ENCODE results near the gene GRIN3A.

Gene GRIN3A

GRCh38 chr9:101631892-101632291 lies 106.6 kb downstream of the GRIN3A start:
- Histone ChIP-seq H2AFZ (ENCODE audit: low read depth, low read length) (no peak overlapping the region), H3K79me1 (replicated peaks; ENCODE audit: low read length, poor library complexity, severe bottlenecking) (no peaks in the 10 kb centered on the region), H3K14ac (ENCODE audit: low read length in 2 of 2) (no peak overlapping the region), H3K4ac (ENCODE audit: low read depth in 1 of 2, low read length in 2 of 2) (no peak overlapping the region), H2BK5ac (ENCODE audit: low read depth, low read length, poor library complexity, severe bottlenecking) (no peak overlapping the region), H2BK15ac (ENCODE audit: low read depth, poor library complexity, severe bottlenecking) (no peak overlapping the region), H3K23ac (ENCODE audit: low read length in 2 of 2) (no peak overlapping the region), H4K91ac (ENCODE audit: low read length) (no peak overlapping the region), H3K9ac (ENCODE audit: low read length) (no peak overlapping the region), H3K18ac (ENCODE audit: low read depth in 1 of 2, low read length in 2 of 2) (no peak overlapping the region), H2BK12ac (ENCODE audit: low read length in 2 of 2) (no peak overlapping the region), H3K4me3 (ENCODE audit: insufficient read depth in 1 of 2, low read depth in 1 of 2, low read length in 2 of 2) (no peak overlapping the region), H3K27me3 (ENCODE audit: control insufficient read depth in 1 of 2, insufficient read depth in 1 of 2, low read length in 2 of 2) (no peaks in the 10 kb centered on the region), H2BK120ac (ENCODE audit: low read depth, low read length) (no peak overlapping the region), H3K4me2 (ENCODE audit: low read length, poor library complexity, severe bottlenecking) (no peak overlapping the region), H3K36me3 (ENCODE audit: control insufficient read depth in 1 of 2, insufficient read depth in 2 of 2, low read depth in 1 of 2, low read length in 2 of 2) (no peaks in the 10 kb centered on the region), H4K8ac (ENCODE audit: low read length) (no peak overlapping the region), H2AK5ac (ENCODE audit: low read length, severe bottlenecking) (no peak overlapping the region), H3K9me3 (ENCODE audit: control insufficient read depth, low read length) (no peaks in the 10 kb centered on the region), H3K27ac (ENCODE audit: low read length, poor library complexity, severe bottlenecking) (no peak overlapping the region), H3K4me1 (ENCODE audit: control insufficient read depth, insufficient read depth, low read depth, low read length) (no peaks in the 10 kb centered on the region)
- DNase-seq = no peak
- WGBS = 32% methylated on average over 2 of the region's 2 CpGs

DNA sequence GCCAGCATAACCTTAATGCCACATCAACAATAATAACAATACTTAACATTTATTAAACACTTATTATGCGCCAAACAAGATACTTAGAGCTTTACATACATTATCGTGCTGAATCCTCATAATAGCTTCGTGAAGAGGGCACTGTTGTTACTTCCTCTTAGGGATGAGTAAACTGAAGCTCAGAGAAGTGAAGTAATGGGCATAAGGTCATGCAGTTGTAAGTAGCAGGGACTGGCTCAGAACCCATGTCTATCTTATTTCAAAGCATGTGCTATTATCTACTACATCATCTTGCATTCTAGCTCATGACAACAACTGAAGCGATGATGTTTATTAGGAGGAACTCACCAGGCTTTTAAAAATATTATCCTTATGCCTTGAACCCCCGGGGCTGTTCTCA lies 108.8 kb downstream of the GRIN3A start:
- H2BK5ac ChIP-seq (ENCODE audit: low read depth, low read length, poor library complexity, severe bottlenecking) = no peak overlapping the region
- H3K9ac ChIP-seq (ENCODE audit: low read length) = no peak overlapping the region
- H3K14ac ChIP-seq (ENCODE audit: low read length in 2 of 2) = no peak overlapping the region
- H3K18ac ChIP-seq (ENCODE audit: low read depth in 1 of 2, low read length in 2 of 2) = no peak overlapping the region
- H2BK120ac ChIP-seq (ENCODE audit: low read depth, low read length) = no peak overlapping the region
- H3K4me3 ChIP-seq (ENCODE audit: insufficient read depth in 1 of 2, low read depth in 1 of 2, low read length in 2 of 2) = no peak overlapping the region
- H3K27ac ChIP-seq (ENCODE audit: low read length, poor library complexity, severe bottlenecking) = no peak overlapping the region
- H4K8ac ChIP-seq (ENCODE audit: low read length) = no peak overlapping the region
- no peak overlapping the region for H2BK15ac ChIP-seq (ENCODE audit: low read depth, poor library complexity, severe bottlenecking)
- no peaks in the 10 kb centered on the region for H3K4me1 ChIP-seq (ENCODE audit: control insufficient read depth, insufficient read depth, low read depth, low read length)
- no peak overlapping the region for H3K4ac ChIP-seq (ENCODE audit: low read depth in 1 of 2, low read length in 2 of 2)
- 93% methylated on average over 3 of the region's 5 CpGs for WGBS
- H2AK5ac ChIP-seq (ENCODE audit: low read length, severe bottlenecking) = no peak overlapping the region
- no peaks in the 10 kb centered on the region for H3K36me3 ChIP-seq (ENCODE audit: control insufficient read depth in 1 of 2, insufficient read depth in 2 of 2, low read depth in 1 of 2, low read length in 2 of 2)
- H2BK12ac ChIP-seq (ENCODE audit: low read length in 2 of 2) = no peak overlapping the region
- H3K9me3 ChIP-seq (ENCODE audit: control insufficient read depth, low read length) = no peaks in the 10 kb centered on the region
- no peaks in the 10 kb centered on the region for H3K79me1 ChIP-seq (replicated peaks; ENCODE audit: low read length, poor library complexity, severe bottlenecking)
- no peak overlapping the region for H2AFZ ChIP-seq (ENCODE audit: low read depth, low read length)
- H4K91ac ChIP-seq (ENCODE audit: low read length) = no peak overlapping the region
- no peaks in the 10 kb centered on the region for H3K27me3 ChIP-seq (ENCODE audit: control insufficient read depth in 1 of 2, insufficient read depth in 1 of 2, low read length in 2 of 2)
- DNase-seq = no peak
- no peak overlapping the region for H3K4me2 ChIP-seq (ENCODE audit: low read length, poor library complexity, severe bottlenecking)
- no peak overlapping the region for H3K23ac ChIP-seq (ENCODE audit: low read length in 2 of 2)

GRCh38 chr9:101628173-101628572 lies 110.3 kb downstream of the GRIN3A start:
- no peak overlapping the region for H2AK5ac ChIP-seq (ENCODE audit: low read length, severe bottlenecking)
- no peak overlapping the region for H3K27ac ChIP-seq (ENCODE audit: low read length, poor library complexity, severe bottlenecking)
- no peak overlapping the region for H3K14ac ChIP-seq (ENCODE audit: low read length in 2 of 2)
- no peak overlapping the region for H3K4me2 ChIP-seq (ENCODE audit: low read length, poor library complexity, severe bottlenecking)
- H3K9ac ChIP-seq (ENCODE audit: low read length) = no peak overlapping the region
- no peak overlapping the region for H4K91ac ChIP-seq (ENCODE audit: low read length)
- H3K79me1 ChIP-seq (replicated peaks; ENCODE audit: low read length, poor library complexity, severe bottlenecking) = no peaks in the 10 kb centered on the region
- no peak overlapping the region for H4K8ac ChIP-seq (ENCODE audit: low read length)
- no peak overlapping the region for H2AFZ ChIP-seq (ENCODE audit: low read depth, low read length)
- H2BK15ac ChIP-seq (ENCODE audit: low read depth, poor library complexity, severe bottlenecking) = no peak overlapping the region
- DNase-seq = no peak
- no peak overlapping the region for H2BK120ac ChIP-seq (ENCODE audit: low read depth, low read length)
- no peak overlapping the region for H3K4me3 ChIP-seq (ENCODE audit: insufficient read depth in 1 of 2, low read depth in 1 of 2, low read length in 2 of 2)
- H3K4ac ChIP-seq (ENCODE audit: low read depth in 1 of 2, low read length in 2 of 2) = no peak overlapping the region
- H3K4me1 ChIP-seq (ENCODE audit: control insufficient read depth, insufficient read depth, low read depth, low read length) = no peaks in the 10 kb centered on the region
- H3K27me3 ChIP-seq (ENCODE audit: control insufficient read depth in 1 of 2, insufficient read depth in 1 of 2, low read length in 2 of 2) = peaks cover 0 to 6% of the 10 kb centered on the region in 2 experiments
- no peaks in the 10 kb centered on the region for H3K36me3 ChIP-seq (ENCODE audit: control insufficient read depth in 1 of 2, insufficient read depth in 2 of 2, low read depth in 1 of 2, low read length in 2 of 2)
- H3K23ac ChIP-seq (ENCODE audit: low read length in 2 of 2) = no peak overlapping the region
- H2BK12ac ChIP-seq (ENCODE audit: low read length in 2 of 2) = no peak overlapping the region
- no peak overlapping the region for H2BK5ac ChIP-seq (ENCODE audit: low read depth, low read length, poor library complexity, severe bottlenecking)
- H3K9me3 ChIP-seq (ENCODE audit: control insufficient read depth, low read length) = no peaks in the 10 kb centered on the region
- no peak overlapping the region for H3K18ac ChIP-seq (ENCODE audit: low read depth in 1 of 2, low read length in 2 of 2)
- WGBS = 75% methylated on average over 2 of the region's 4 CpGs

DNA sequence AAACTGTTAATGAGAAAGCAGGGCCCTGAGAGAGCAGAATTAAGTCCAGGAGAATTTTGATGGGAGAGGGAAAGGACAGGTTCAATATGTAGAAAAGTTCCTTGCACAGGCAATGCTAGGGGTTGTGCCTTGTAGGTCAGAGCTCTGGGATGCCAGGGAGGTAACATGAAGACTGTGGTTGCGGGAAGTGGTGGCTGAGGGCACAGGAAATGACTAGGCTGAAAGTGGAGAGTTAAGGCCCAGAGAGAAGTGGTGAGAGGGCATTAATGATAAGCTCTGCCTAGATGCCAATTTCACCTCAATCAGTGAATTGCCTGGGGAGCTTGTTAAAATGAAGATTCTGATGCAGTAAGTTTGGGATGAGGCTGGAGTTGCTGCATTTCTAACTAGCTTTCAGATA lies 112.2 kb downstream of the GRIN3A start:
- H3K9ac ChIP-seq (ENCODE audit: low read length) = no peak overlapping the region
- peaks cover 0 to 22% of the 10 kb centered on the region in 2 experiments for H3K27me3 ChIP-seq (ENCODE audit: control insufficient read depth in 1 of 2, insufficient read depth in 1 of 2, low read length in 2 of 2)
- H3K9me3 ChIP-seq (ENCODE audit: control insufficient read depth, low read length) = no peaks in the 10 kb centered on the region
- H2BK15ac ChIP-seq (ENCODE audit: low read depth, poor library complexity, severe bottlenecking) = no peak overlapping the region
- no peak for DNase-seq
- H2BK5ac ChIP-seq (ENCODE audit: low read depth, low read length, poor library complexity, severe bottlenecking) = no peak overlapping the region
- no peaks in the 10 kb centered on the region for H3K79me1 ChIP-seq (replicated peaks; ENCODE audit: low read length, poor library complexity, severe bottlenecking)
- no peak overlapping the region for H2AK5ac ChIP-seq (ENCODE audit: low read length, severe bottlenecking)
- no peak overlapping the region for H3K27ac ChIP-seq (ENCODE audit: low read length, poor library complexity, severe bottlenecking)
- no peak overlapping the region for H2BK120ac ChIP-seq (ENCODE audit: low read depth, low read length)
- no peak overlapping the region for H4K91ac ChIP-seq (ENCODE audit: low read length)
- H4K8ac ChIP-seq (ENCODE audit: low read length) = no peak overlapping the region
- no peak overlapping the region for H3K4me2 ChIP-seq (ENCODE audit: low read length, poor library complexity, severe bottlenecking)
- no peak overlapping the region for H3K4me3 ChIP-seq (ENCODE audit: insufficient read depth in 1 of 2, low read depth in 1 of 2, low read length in 2 of 2)
- WGBS = 58% methylated on average over 1 of the region's 1 CpG
- H3K14ac ChIP-seq (ENCODE audit: low read length in 2 of 2) = no peak overlapping the region
- no peak overlapping the region for H2BK12ac ChIP-seq (ENCODE audit: low read length in 2 of 2)
- H3K18ac ChIP-seq (ENCODE audit: low read depth in 1 of 2, low read length in 2 of 2) = no peak overlapping the region
- H3K23ac ChIP-seq (ENCODE audit: low read length in 2 of 2) = no peak overlapping the region
- H3K36me3 ChIP-seq (ENCODE audit: control insufficient read depth in 1 of 2, insufficient read depth in 2 of 2, low read depth in 1 of 2, low read length in 2 of 2) = no peaks in the 10 kb centered on the region
- no peak overlapping the region for H3K4ac ChIP-seq (ENCODE audit: low read depth in 1 of 2, low read length in 2 of 2)
- H3K4me1 ChIP-seq (ENCODE audit: control insufficient read depth, insufficient read depth, low read depth, low read length) = no peaks in the 10 kb centered on the region
- H2AFZ ChIP-seq (ENCODE audit: low read depth, low read length) = no peak overlapping the region
